SK-N-SH (cell line): Measurements from ENCODE around the gene RADIL. TPM values are rescaled to one million over a fixed set of nuclear protein-coding genes. Genes with fewer than 3 reads are reported as not detected.

Experiments
- CTCF ChIA-PET: fragments of 300-600, 350-600 bp; formaldehyde crosslinking; extraction: SDS; loops from one replicate; lab custom pipeline; 2021; lab: Yijun Ruan, JAX
- POLR2A ChIA-PET: fragments of 350-600 bp; sonication (Branson Sonifier 250); formaldehyde crosslinking; extraction: SDS; loops from one replicate; lab custom pipeline; 2020; ENCODE audit warnings: antibody characterized with exemption, inconsistent platforms; lab: Yijun Ruan, JAX
- DNase-seq: peaks from one replicate; pipeline ENCODE4 v3.0.0; 2012
- H2AFZ ChIP-seq: fragments of 200-600 bp; sonication (generic); 2 replicates; pipeline ENCODE4 v1.8.1; 2016; ENCODE audit warnings: antibody characterized with exemption, mild to moderate bottlenecking, low read depth
- H3F3A ChIP-seq: fragments of 200-600 bp; sonication (generic); replicated peaks from 2 replicates; pipeline ENCODE3; 2016; ENCODE audit warnings: antibody characterized with exemption, mild to moderate bottlenecking; ENCODE audit not compliant: insufficient read depth
- H3K27ac ChIP-seq, 2 experiments: fragments of 200-500 bp in 1 of 2; fragments of 200-600 bp in 1 of 2; sonication (Bioruptor generic) in 1 of 2; sonication (generic), shearing (Covaris generic) in 1 of 2; 2 replicates each; pipeline versions ENCODE4 v1.5.1 to v1.6.1; 2014 to 2016; ENCODE audit warnings: low read depth in 2 of 2, inconsistent platforms in 1 of 2, low read length in 1 of 2, mild to moderate bottlenecking in 1 of 2, mixed read lengths in 1 of 2
- H3K27me3 ChIP-seq: fragments of 200-600 bp; sonication (generic), shearing (Covaris generic); 2 replicates; pipeline ENCODE4 v1.6.1; 2016; ENCODE audit warnings: mixed run types; ENCODE audit not compliant: insufficient read depth
- H3K36me3 ChIP-seq, 2 experiments: fragments of 200-500 bp in 1 of 2; fragments of 200-600 bp in 1 of 2; sonication (Bioruptor generic) in 1 of 2; sonication (generic) in 1 of 2; replicated peaks in 1 of 2; 2 replicates each; pipeline versions ENCODE3 to v1.5.1; 2014 to 2016; ENCODE audit warnings: low read length in 1 of 2, mild to moderate bottlenecking in 1 of 2; ENCODE audit not compliant: insufficient read depth in 2 of 2, control insufficient read depth in 1 of 2
- H3K4me1 ChIP-seq, 2 experiments: fragments of 200-500 bp in 1 of 2; fragments of 200-600 bp in 1 of 2; sonication (Bioruptor generic) in 1 of 2; sonication (generic), shearing (Covaris generic) in 1 of 2; 2 replicates each; pipeline versions ENCODE4 v1.5.1 to v1.6.1; 2014 to 2016; ENCODE audit warnings: low read depth in 1 of 2, low read length in 1 of 2, mixed run types in 1 of 2; ENCODE audit not compliant: insufficient read depth in 2 of 2, control insufficient read depth in 1 of 2
- H3K4me2 ChIP-seq: fragments of 200-600 bp; sonication (generic), shearing (Covaris generic); 2 replicates; pipeline ENCODE4 v1.6.1; 2017; ENCODE audit warnings: mixed run types
- H3K4me3 ChIP-seq, 2 experiments: fragments of 200-500 bp in 1 of 2; fragments of 200-600 bp in 1 of 2; sonication (Bioruptor generic) in 1 of 2; sonication (generic), shearing (Covaris generic) in 1 of 2; 2 replicates each; pipeline versions ENCODE4 v1.5.1 to v1.8.1; 2014 to 2016; ENCODE audit warnings: low read depth in 2 of 2, inconsistent platforms in 1 of 2, low read length in 1 of 2, mild to moderate bottlenecking in 1 of 2, mixed read lengths in 1 of 2, moderate library complexity in 1 of 2
- H3K79me2 ChIP-seq: fragments of 200-600 bp; sonication (generic); 2 replicates; pipeline ENCODE4 v1.8.1; 2017; ENCODE audit warnings: mild to moderate bottlenecking; ENCODE audit not compliant: insufficient read depth
- H3K9ac ChIP-seq: fragments of 200-600 bp; sonication (generic); 2 replicates; pipeline ENCODE4 v1.6.1; 2017; ENCODE audit warnings: mixed run types
- H3K9me2 ChIP-seq: fragments of 200-600 bp; sonication (generic); 2 replicates; pipeline ENCODE4 v1.6.1; 2017; ENCODE audit warnings: mixed run types
- H3K9me3 ChIP-seq: fragments of 200-600 bp; sonication (generic); 2 replicates; pipeline ENCODE4 v1.6.1; 2017; ENCODE audit warnings: mixed run types, mild to moderate bottlenecking, moderate library complexity
- H4K20me1 ChIP-seq: fragments of 200-600 bp; sonication (generic); 2 replicates; pipeline ENCODE4 v1.6.1; 2017; ENCODE audit warnings: mild to moderate bottlenecking, mixed run types; ENCODE audit not compliant: insufficient read depth
- EP300 ChIP-seq, 2 experiments: IDR thresholded peaks; 2 replicates each; pipeline versions ENCODE4 v1.4.0 to v1.6.1; 2012; ENCODE audit warnings: borderline replicate concordance in 1 of 2, low read depth in 1 of 2, low read length in 1 of 2
- FOSL2 ChIP-seq: IDR thresholded peaks from 2 replicates; pipeline ENCODE4 v1.4.0; 2012; ENCODE audit warnings: low read depth, mild to moderate bottlenecking, moderate library complexity, borderline replicate concordance
- GATA2 ChIP-seq: sonication (generic); formaldehyde crosslinking; IDR thresholded peaks from 2 replicates; pipeline ENCODE4 v1.5.0; 2020; ENCODE audit warnings: mild to moderate bottlenecking, missing genetic modification reagents
- JUND ChIP-seq: IDR thresholded peaks from 2 replicates; pipeline ENCODE4 v1.4.0; 2012
- MAX ChIP-seq: IDR thresholded peaks from 2 replicates; pipeline ENCODE4 v1.4.0; 2012; ENCODE audit warnings: low read depth
- MXI1 ChIP-seq: IDR thresholded peaks from 2 replicates; pipeline ENCODE4 v1.6.1; 2012; ENCODE audit warnings: mild to moderate bottlenecking, low read depth, low read length, improper control_type of control experiment
- NRF1 ChIP-seq: IDR thresholded peaks from 2 replicates; pipeline ENCODE4 v1.6.1; 2012; ENCODE audit warnings: low read depth, mild to moderate bottlenecking, low read length
- PBX3 ChIP-seq: IDR thresholded peaks from 2 replicates; pipeline ENCODE4; 2012
- POLR2AphosphoS5 ChIP-seq: IDR thresholded peaks from 2 replicates; pipeline ENCODE4 v1.6.1; 2012; ENCODE audit warnings: low read depth, low read length
- RAD21 ChIP-seq: IDR thresholded peaks from 2 replicates; pipeline ENCODE4 v1.6.1; 2012; ENCODE audit warnings: mild to moderate bottlenecking, low read length
- REST ChIP-seq: IDR thresholded peaks from 2 replicates; pipeline ENCODE4 v1.6.1; 2012; ENCODE audit warnings: mild to moderate bottlenecking, low read depth, low read length, moderate library complexity
- RFX5 ChIP-seq: IDR thresholded peaks from 2 replicates; pipeline ENCODE4 v1.6.1; 2012; ENCODE audit warnings: mild to moderate bottlenecking, improper control_type of control experiment, low read length
- RXRA ChIP-seq: IDR thresholded peaks from 2 replicates; pipeline ENCODE4 v1.4.0; 2012; ENCODE audit warnings: low read depth, mild to moderate bottlenecking, borderline replicate concordance
- SIN3A ChIP-seq: IDR thresholded peaks from 2 replicates; pipeline ENCODE4 v1.6.1; 2012; ENCODE audit warnings: low read depth, mild to moderate bottlenecking, low read length, moderate library complexity, borderline replicate concordance
- SMC3 ChIP-seq: IDR thresholded peaks from 2 replicates; pipeline ENCODE4 v1.6.1; 2012; ENCODE audit warnings: low read depth, low read length, improper control_type of control experiment
- TAF1 ChIP-seq: IDR thresholded peaks from 2 replicates; pipeline ENCODE4 v1.6.1; 2012; ENCODE audit warnings: low read depth, mild to moderate bottlenecking, low read length, moderate library complexity, borderline replicate concordance
- TCF12 ChIP-seq: IDR thresholded peaks from 2 replicates; pipeline ENCODE4 v1.4.0; 2012
- YY1 ChIP-seq: IDR thresholded peaks from 2 replicates; pipeline ENCODE4 v1.4.0; 2012; ENCODE audit warnings: low read depth, mild to moderate bottlenecking
- ZBTB33 ChIP-seq: IDR thresholded peaks from 2 replicates; pipeline ENCODE4 v1.4.0; 2012; ENCODE audit warnings: low read depth, borderline replicate concordance
- WGBS: methylation state at CpG from one replicate; pipeline ENCODE4 v1.1.6; 2017; ENCODE audit warnings: low lambda C conversion rate; 5-methylcytosine and 5-hydroxymethylcytosine counted together
- polyA plus RNA-seq, 3 experiments: library from polyadenylated mRNA; depleted of rRNA; stranded (reverse); fragments of >200 nt; gene quantifications; 2 replicates each; pipeline ENCODE4 v1.2.3, GENCODE V29; 2012

RADIL gene
- polyA plus RNA-seq, 1 of the 3 experiments (the other 2 are of a cell fraction) = 4.3 TPM

- POLR2A ChIA-PET = no interaction called here
- no peaks in the 10 kb centered on the region for H4K20me1 ChIP-seq
- H3K4me2 ChIP-seq = no peak overlapping the region
- DNase-seq = no peak
- CTCF ChIA-PET = interaction anchor here (1.0 to 22.9 kb wide), 4 partner anchors 12 to 31 kb away, joined by 3 to 645 read pairs (median 16); partner anchors contain the start of gene RADIL
- H3K27ac ChIP-seq = no peak overlapping the region
- H3K27me3 ChIP-seq = no peaks in the 10 kb centered on the region
- H3K9me2 ChIP-seq = no peaks in the 10 kb centered on the region
- peaks cover 0 to 2% of the 10 kb centered on the region in 2 experiments for H3K36me3 ChIP-seq
- 92% methylated on average over 11 of the region's 11 CpGs for WGBS
- H2AFZ ChIP-seq = no peak overlapping the region
- H3K4me3 ChIP-seq = no peak overlapping the region
- TF ChIP-seq FOSL2 = no peak
- TF ChIP-seq TCF12 = no peak
- TF ChIP-seq RAD21 = no peak
- no peak for TF ChIP-seq MXI1
- TF ChIP-seq ZBTB33 = no peak
- TF ChIP-seq GATA2 = no peak
- TF ChIP-seq SIN3A = no peak
- TF ChIP-seq MAX = no peak
- no peak for TF ChIP-seq JUND
- no peak for TF ChIP-seq PBX3
- TF ChIP-seq TAF1 = no peak
- no peak for TF ChIP-seq REST
- no peak for TF ChIP-seq RFX5
- no peak for TF ChIP-seq POLR2AphosphoS5
- TF ChIP-seq EP300 (IDR thresholded peaks at IDR 0.05; ENCODE audit: borderline replicate concordance in 1 of 2, low read depth in 1 of 2, low read length in 1 of 2) = no peak
- TF ChIP-seq NRF1 = no peak
- no peak for TF ChIP-seq RXRA
- TF ChIP-seq YY1 = no peak
- TF ChIP-seq SMC3 = no peak
- TF ChIP-seq, all 33 proteins: peak for 0
- H3K4me1 ChIP-seq = peaks cover 0 to 8% of the 10 kb centered on the region in 2 experiments; a peak in 2 of 4 replicates
- H3K79me2 ChIP-seq = no peaks in the 10 kb centered on the region
- H3K9me3 ChIP-seq = no peaks in the 10 kb centered on the region
- H3F3A ChIP-seq = no peaks in the 10 kb centered on the region
- H3K9ac ChIP-seq = no peak overlapping the region
Measured at GRCh38 chr7:4861227-4861626, 22.3 kb downstream of the RADIL start.
